Neural cell (in vitro differentiated cells): ENCODE results near the gene DGKB. TPM values are rescaled to one million over a fixed set of nuclear protein-coding genes. Genes with fewer than 3 reads are reported as not detected.

Source experiments
- H2AFZ ChIP-seq: fragments of 200-600, 300-800 bp; sonication (generic), shearing (Covaris generic); 2 replicates; pipeline ENCODE4 v1.6.0; 2014; ENCODE audit warnings: low read depth, mild to moderate bottlenecking, antibody characterized with exemption, low read length, moderate library complexity
- H3F3A ChIP-seq: fragments of 200-600 bp; shearing (Covaris generic); 2 replicates; pipeline ENCODE4 v1.6.1; 2016; ENCODE audit warnings: mild to moderate bottlenecking, moderate library complexity, mixed read lengths, antibody characterized with exemption, low read length; ENCODE audit not compliant: insufficient read depth, poor library complexity, severe bottlenecking
- H3K27ac ChIP-seq: fragments of 200-600, 300-800 bp; sonication (generic), shearing (Covaris generic); 2 replicates; pipeline ENCODE4 v1.5.1; 2014; ENCODE audit warnings: mild to moderate bottlenecking, low read length, moderate library complexity
- H3K27me3 ChIP-seq: fragments of 300-800, 200-600 bp; sonication (generic), shearing (Covaris generic); 2 replicates; pipeline ENCODE4 v1.6.0; 2014; ENCODE audit warnings: mild to moderate bottlenecking, low read depth, low read length, moderate library complexity; ENCODE audit not compliant: insufficient read depth
- H3K36me3 ChIP-seq: fragments of 300-800, 200-600 bp; sonication (generic), shearing (Covaris generic); 2 replicates; pipeline ENCODE4 v1.5.1; 2014; ENCODE audit warnings: mild to moderate bottlenecking, antibody characterized with exemption, low read length, moderate library complexity; ENCODE audit not compliant: insufficient read depth
- H3K4me2 ChIP-seq: fragments of 300-800, 200-600 bp; sonication (generic), shearing (Covaris generic); 2 replicates; pipeline ENCODE4 v1.6.0; 2014; ENCODE audit warnings: mild to moderate bottlenecking, low read length
- H3K4me3 ChIP-seq: fragments of 300-800, 200-600 bp; sonication (generic), shearing (Covaris generic); 2 replicates; pipeline ENCODE4 v1.5.1; 2014; ENCODE audit warnings: mild to moderate bottlenecking, low read length, moderate library complexity
- H3K79me2 ChIP-seq: fragments of 200-600 bp; shearing (Covaris generic); replicated peaks from 2 replicates; pipeline ENCODE4 v1.6.0; 2014; ENCODE audit warnings: mild to moderate bottlenecking, low read length, moderate library complexity; ENCODE audit not compliant: insufficient read depth
- H3K9ac ChIP-seq: fragments of 300-800, 200-600 bp; sonication (generic), shearing (Covaris generic); 2 replicates; pipeline ENCODE4 v1.6.1; 2016; ENCODE audit warnings: mild to moderate bottlenecking, low read length, mixed read lengths
- H3K9me2 ChIP-seq: fragments of 200-600 bp; shearing (Covaris generic); 2 replicates; pipeline ENCODE4 v1.6.1; 2016; ENCODE audit warnings: mild to moderate bottlenecking, low read length, mixed read lengths; ENCODE audit not compliant: insufficient read depth
- H3K9me3 ChIP-seq: fragments of 200-600, 300-800 bp; sonication (generic), shearing (Covaris generic); 2 replicates; pipeline ENCODE4 v1.6.1; 2016; ENCODE audit warnings: mild to moderate bottlenecking, mixed run types, low read length, moderate library complexity, mixed read lengths
- H4K20me1 ChIP-seq: fragments of 200-600 bp; shearing (Covaris generic); 2 replicates; pipeline ENCODE4 v1.6.1; 2016; ENCODE audit warnings: mild to moderate bottlenecking, mixed run types; ENCODE audit not compliant: insufficient read depth
- EP300 ChIP-seq: fragments of 450-650 bp; conservative IDR thresholded peaks from 2 replicates; pipeline ENCODE4 v1.6.1; 2014; ENCODE audit warnings: antibody characterized with exemption, mild to moderate bottlenecking, moderate library complexity; ENCODE audit not compliant: poor library complexity, severe bottlenecking
- EZH2 ChIP-seq: fragments of 200-600, 300-800 bp; shearing (Covaris generic), sonication (generic); IDR thresholded peaks from 2 replicates; pipeline ENCODE4 v1.6.1; 2014; ENCODE audit warnings: antibody characterized with exemption, low read length, borderline replicate concordance, mild to moderate bottlenecking; ENCODE audit not compliant: insufficient read depth, poor library complexity, severe bottlenecking
- MXI1 ChIP-seq: fragments of 450-650 bp; conservative IDR thresholded peaks from 2 replicates; pipeline ENCODE4 v1.6.1; 2014; ENCODE audit warnings: antibody characterized with exemption, mild to moderate bottlenecking; ENCODE audit not compliant: poor library complexity, severe bottlenecking
- POLR2AphosphoS5 ChIP-seq: IDR thresholded peaks from 2 replicates; pipeline ENCODE4 v1.6.1; 2012
- RAD21 ChIP-seq: fragments of 450-650 bp; conservative IDR thresholded peaks from 2 replicates; pipeline ENCODE4 v1.6.1; 2014; ENCODE audit warnings: antibody characterized with exemption, mild to moderate bottlenecking, moderate library complexity
- SMC3 ChIP-seq: fragments of 450-650 bp; conservative IDR thresholded peaks from 2 replicates; pipeline ENCODE4 v1.6.1; 2014; ENCODE audit warnings: antibody characterized with exemption, mild to moderate bottlenecking, moderate library complexity; ENCODE audit not compliant: poor library complexity
- TAF1 ChIP-seq: IDR thresholded peaks from 2 replicates; pipeline ENCODE4 v1.6.1; 2012; ENCODE audit warnings: low read depth
- polyA plus RNA-seq: library from polyadenylated mRNA; depleted of rRNA; stranded (reverse); fragments of >200 nt; gene quantifications from 2 replicates; pipeline ENCODE4 v1.2.3, GENCODE V29; 2014
- TF ChIP-seq, protein P1 (sequence below): IDR thresholded peaks from 2 replicates; pipeline ENCODE4 v1.6.1; 2012; ENCODE audit warnings: borderline replicate concordance
- TF ChIP-seq, protein P2 (sequence below): fragments of 450-650 bp; IDR thresholded peaks from 2 replicates; pipeline ENCODE4 v1.5.1; 2014; ENCODE audit warnings: antibody characterized with exemption, mild to moderate bottlenecking, moderate library complexity; ENCODE audit not compliant: poor library complexity, severe bottlenecking

DGKB gene
- polyA plus RNA-seq, 1 donor from 2014 or later = 0.20 TPM

DNA sequence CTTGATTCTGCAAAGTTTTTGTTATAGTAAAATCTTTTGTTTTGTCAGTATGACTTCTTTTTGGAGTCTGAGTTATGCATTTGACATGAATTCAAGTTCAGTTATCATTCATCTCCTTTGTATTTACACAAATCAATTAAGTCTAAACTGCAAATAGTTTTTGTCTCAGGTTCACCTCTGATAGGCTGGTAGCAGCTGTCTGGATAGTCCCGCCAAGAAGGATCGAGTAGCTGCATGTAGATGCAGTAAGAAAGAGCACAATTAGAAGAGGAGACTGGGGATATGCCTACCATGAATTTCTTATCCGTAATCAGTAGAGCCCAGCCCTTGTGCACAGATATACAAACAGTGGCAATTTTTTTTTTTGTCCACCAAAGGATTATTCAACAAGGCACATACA is 520.6 kb downstream of the DGKB start:
- H3F3A ChIP-seq = no peaks in the 10 kb centered on the region
- H4K20me1 ChIP-seq = no peaks in the 10 kb centered on the region
- no peak overlapping the region for H2AFZ ChIP-seq
- H3K79me2 ChIP-seq = no peaks in the 10 kb centered on the region
- no peak overlapping the region for H3K9ac ChIP-seq
- H3K4me2 ChIP-seq = no peak overlapping the region
- TF ChIP-seq SMC3 = no peak
- TF ChIP-seq TAF1 = no peak
- TF ChIP-seq RAD21 = no peak
- TF ChIP-seq MXI1 = no peak
- no peak for TF ChIP-seq EP300
- TF ChIP-seq POLR2AphosphoS5 = no peak
- TF ChIP-seq, protein P1, sequence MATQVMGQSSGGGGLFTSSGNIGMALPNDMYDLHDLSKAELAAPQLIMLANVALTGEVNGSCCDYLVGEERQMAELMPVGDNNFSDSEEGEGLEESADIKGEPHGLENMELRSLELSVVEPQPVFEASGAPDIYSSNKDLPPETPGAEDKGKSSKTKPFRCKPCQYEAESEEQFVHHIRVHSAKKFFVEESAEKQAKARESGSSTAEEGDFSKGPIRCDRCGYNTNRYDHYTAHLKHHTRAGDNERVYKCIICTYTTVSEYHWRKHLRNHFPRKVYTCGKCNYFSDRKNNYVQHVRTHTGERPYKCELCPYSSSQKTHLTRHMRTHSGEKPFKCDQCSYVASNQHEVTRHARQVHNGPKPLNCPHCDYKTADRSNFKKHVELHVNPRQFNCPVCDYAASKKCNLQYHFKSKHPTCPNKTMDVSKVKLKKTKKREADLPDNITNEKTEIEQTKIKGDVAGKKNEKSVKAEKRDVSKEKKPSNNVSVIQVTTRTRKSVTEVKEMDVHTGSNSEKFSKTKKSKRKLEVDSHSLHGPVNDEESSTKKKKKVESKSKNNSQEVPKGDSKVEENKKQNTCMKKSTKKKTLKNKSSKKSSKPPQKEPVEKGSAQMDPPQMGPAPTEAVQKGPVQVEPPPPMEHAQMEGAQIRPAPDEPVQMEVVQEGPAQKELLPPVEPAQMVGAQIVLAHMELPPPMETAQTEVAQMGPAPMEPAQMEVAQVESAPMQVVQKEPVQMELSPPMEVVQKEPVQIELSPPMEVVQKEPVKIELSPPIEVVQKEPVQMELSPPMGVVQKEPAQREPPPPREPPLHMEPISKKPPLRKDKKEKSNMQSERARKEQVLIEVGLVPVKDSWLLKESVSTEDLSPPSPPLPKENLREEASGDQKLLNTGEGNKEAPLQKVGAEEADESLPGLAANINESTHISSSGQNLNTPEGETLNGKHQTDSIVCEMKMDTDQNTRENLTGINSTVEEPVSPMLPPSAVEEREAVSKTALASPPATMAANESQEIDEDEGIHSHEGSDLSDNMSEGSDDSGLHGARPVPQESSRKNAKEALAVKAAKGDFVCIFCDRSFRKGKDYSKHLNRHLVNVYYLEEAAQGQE = no peak
- TF ChIP-seq, protein P2, sequence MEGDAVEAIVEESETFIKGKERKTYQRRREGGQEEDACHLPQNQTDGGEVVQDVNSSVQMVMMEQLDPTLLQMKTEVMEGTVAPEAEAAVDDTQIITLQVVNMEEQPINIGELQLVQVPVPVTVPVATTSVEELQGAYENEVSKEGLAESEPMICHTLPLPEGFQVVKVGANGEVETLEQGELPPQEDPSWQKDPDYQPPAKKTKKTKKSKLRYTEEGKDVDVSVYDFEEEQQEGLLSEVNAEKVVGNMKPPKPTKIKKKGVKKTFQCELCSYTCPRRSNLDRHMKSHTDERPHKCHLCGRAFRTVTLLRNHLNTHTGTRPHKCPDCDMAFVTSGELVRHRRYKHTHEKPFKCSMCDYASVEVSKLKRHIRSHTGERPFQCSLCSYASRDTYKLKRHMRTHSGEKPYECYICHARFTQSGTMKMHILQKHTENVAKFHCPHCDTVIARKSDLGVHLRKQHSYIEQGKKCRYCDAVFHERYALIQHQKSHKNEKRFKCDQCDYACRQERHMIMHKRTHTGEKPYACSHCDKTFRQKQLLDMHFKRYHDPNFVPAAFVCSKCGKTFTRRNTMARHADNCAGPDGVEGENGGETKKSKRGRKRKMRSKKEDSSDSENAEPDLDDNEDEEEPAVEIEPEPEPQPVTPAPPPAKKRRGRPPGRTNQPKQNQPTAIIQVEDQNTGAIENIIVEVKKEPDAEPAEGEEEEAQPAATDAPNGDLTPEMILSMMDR = no peak
- no peak for TF ChIP-seq EZH2
- no peaks in the 10 kb centered on the region for H3K9me2 ChIP-seq
- H3K36me3 ChIP-seq = no peaks in the 10 kb centered on the region
- H3K9me3 ChIP-seq = no peaks in the 10 kb centered on the region
- H3K27me3 ChIP-seq = no peaks in the 10 kb centered on the region
- H3K4me3 ChIP-seq = no peak overlapping the region
- H3K27ac ChIP-seq = no peak overlapping the region

- H3K79me2 ChIP-seq = no peaks in the 10 kb centered on the region
- H2AFZ ChIP-seq = no peak overlapping the region
- H3K9me2 ChIP-seq = no peaks in the 10 kb centered on the region
- no peaks in the 10 kb centered on the region for H3F3A ChIP-seq
- no peak overlapping the region for H3K9ac ChIP-seq
- H3K4me2 ChIP-seq = no peak overlapping the region
- no peaks in the 10 kb centered on the region for H3K9me3 ChIP-seq
- no peak overlapping the region for H3K27ac ChIP-seq
- H3K36me3 ChIP-seq = no peaks in the 10 kb centered on the region
- no peak overlapping the region for H3K4me3 ChIP-seq
- H3K27me3 ChIP-seq = no peaks in the 10 kb centered on the region
- TF ChIP-seq SMC3 = no peak
- no peak for TF ChIP-seq EZH2
- no peak for TF ChIP-seq RAD21
- no peak for TF ChIP-seq EP300
- TF ChIP-seq, protein P2 = no peak
- no peak for TF ChIP-seq MXI1
- TF ChIP-seq, protein P1 = no peak
- no peak for TF ChIP-seq TAF1
- TF ChIP-seq POLR2AphosphoS5 = no peak
- no peaks in the 10 kb centered on the region for H4K20me1 ChIP-seq
These were observed 521.2 kb downstream of the DGKB start for GRCh38 chr7:14381306-14381705.
